Naive thymus-derived CD4-positive, alpha-beta T cell (primary cell): ENCODE measurements around the gene APCS. TPM values are rescaled to one million over a fixed set of nuclear protein-coding genes. Genes with fewer than 3 reads are reported as not detected.

Experiments used
- ATAC-seq: fragments of 150-1000 bp; cut with Tn5 transposase; 2 replicates; pipeline ENCODE4 v1.10.0; 2021; ENCODE audit warnings: mild to moderate bottlenecking, moderate library complexity
- CTCF ChIA-PET: fragments of 350-600 bp; sonication (Branson Sonifier 250); formaldehyde crosslinking; loops from one replicate; lab custom pipeline; 2021; ENCODE audit warnings: antibody characterized with exemption; lab: Charles Lee
- POLR2A ChIA-PET: fragments of 350-600 bp; sonication (Branson Sonifier 250); formaldehyde crosslinking; loops from one replicate; lab custom pipeline; 2021; ENCODE audit warnings: antibody characterized with exemption, inconsistent platforms; lab: Charles Lee
- DNase-seq, 9 donors: peaks; one replicate each; pipeline versions ENCODE4 v3.0.0 to v3.0.0-alpha.2; 2020 to 2022; ENCODE audit warnings: mixed read lengths in 1 of 9
- H3K27ac ChIP-seq: one replicate; pipeline ENCODE4 v1.7.0; 2013; ENCODE audit warnings: mild to moderate bottlenecking, low read depth, low read length, moderate library complexity
- H3K27me3 ChIP-seq, 2 donors: one replicate each; pipeline ENCODE4 v1.7.0; 2013; ENCODE audit warnings: low read length in 2 of 2, mild to moderate bottlenecking in 2 of 2, moderate library complexity in 2 of 2; ENCODE audit not compliant: control insufficient read depth in 2 of 2, insufficient read depth in 2 of 2
- H3K36me3 ChIP-seq, 3 experiments: 1 replicate in 2 of 3; 2 replicates in 1 of 3; pipeline ENCODE4 v1.7.0; 2013; ENCODE audit warnings: low read length in 3 of 3, mild to moderate bottlenecking in 3 of 3, moderate library complexity in 1 of 3; ENCODE audit not compliant: insufficient read depth in 3 of 3, control insufficient read depth in 2 of 3
- H3K4me1 ChIP-seq, 2 donors: one replicate each; pipeline ENCODE4 v1.7.0; 2013; ENCODE audit warnings: low read length in 2 of 2, mild to moderate bottlenecking in 2 of 2, moderate library complexity in 1 of 2; ENCODE audit not compliant: control insufficient read depth in 2 of 2, insufficient read depth in 2 of 2
- H3K4me3 ChIP-seq: 2 replicates; pipeline ENCODE4 v1.7.0; 2013; ENCODE audit warnings: mild to moderate bottlenecking, low read length
- H3K9me3 ChIP-seq, 3 experiments: 1 replicate in 2 of 3; 2 replicates in 1 of 3; pipeline ENCODE4 v1.7.0; 2013; ENCODE audit warnings: low read length in 3 of 3; ENCODE audit not compliant: control insufficient read depth in 2 of 3
- H3K27ac Mint-ChIP-seq, 9 donors: one replicate each; pipeline ENCODE4 v1.8.0; 2020 to 2022; ENCODE audit warnings: mixed read lengths in 9 of 9, mild to moderate bottlenecking in 8 of 9, moderate library complexity in 5 of 9, inconsistent platforms in 2 of 9
- H3K27me3 Mint-ChIP-seq, 5 donors: one replicate each; pipeline ENCODE4 v1.8.0; 2021 to 2022; ENCODE audit warnings: mixed read lengths in 5 of 5, mild to moderate bottlenecking in 1 of 5
- H3K36me3 Mint-ChIP-seq, 5 donors: one replicate each; pipeline ENCODE4 v1.8.0; 2020 to 2022; ENCODE audit warnings: mixed read lengths in 5 of 5, mild to moderate bottlenecking in 3 of 5, inconsistent platforms in 1 of 5
- H3K4me1 Mint-ChIP-seq, 7 donors: one replicate each; pipeline ENCODE4 v1.8.0; 2020 to 2022; ENCODE audit warnings: mixed read lengths in 7 of 7, mild to moderate bottlenecking in 3 of 7, inconsistent platforms in 1 of 7
- H3K4me3 Mint-ChIP-seq, 10 donors: one replicate each; pipeline ENCODE4 v1.8.0; 2020 to 2022; ENCODE audit warnings: mild to moderate bottlenecking in 10 of 10, mixed read lengths in 10 of 10, moderate library complexity in 6 of 10, inconsistent platforms in 2 of 10
- H3K9me3 Mint-ChIP-seq, 11 donors: one replicate each; pipeline ENCODE4 v1.8.0; 2020 to 2022; ENCODE audit warnings: mixed read lengths in 11 of 11, mild to moderate bottlenecking in 4 of 11, inconsistent platforms in 1 of 11, moderate library complexity in 1 of 11
- intact Hi-C, 2 donors: fragments of 100-400 bp; cut with micrococcal nuclease; formaldehyde crosslinking; loops; one replicate each; pipeline ENCODE4 v1.15.1; 2023
- polyA plus RNA-seq, 2 donors: library from polyadenylated mRNA; unstranded; fragments of 300-500 nt; fragmentation: Illumina TruSeq; gene quantifications; one replicate each; pipeline ENCODE4 v1.2.3, GENCODE V29; 2021
- total RNA-seq, 6 experiments: library from RNA in 5 of 6; stranded (reverse) in 5 of 6; gene quantifications; 1 replicate in 5 of 6; 2 replicates in 1 of 6; pipeline ENCODE4 v1.2.3 and lab custom pipeline; 2021 to 2026

The APCS gene
- total and polyA plus RNA-seq, 7 experiments from 2014 or later = not detected

DNA sequence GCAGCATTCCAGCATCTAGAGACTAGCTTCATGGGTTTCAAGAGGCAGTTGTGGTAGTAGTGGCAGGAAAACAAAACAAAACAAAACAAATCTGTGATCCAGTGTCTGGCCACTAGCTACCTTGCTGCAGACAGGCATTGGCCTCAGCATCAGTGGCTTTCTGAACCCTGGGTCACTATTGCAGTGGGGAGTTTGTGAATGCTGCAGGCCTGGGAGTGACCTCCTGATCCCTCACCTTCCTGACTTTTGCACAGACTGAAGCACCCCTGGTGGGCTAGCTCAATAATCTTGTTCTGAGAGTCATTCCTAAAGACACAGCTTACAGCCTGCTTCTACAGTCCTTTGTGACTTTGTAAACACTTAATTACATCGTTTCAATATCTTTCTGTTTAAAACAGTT lies 24.9 kb upstream of the APCS start:
- intact Hi-C loops = no loop called here
- no peaks in the 10 kb centered on the region for H3K36me3 ChIP-seq
- no peaks in the 10 kb centered on the region for H3K4me1 Mint-ChIP-seq
- H3K27ac Mint-ChIP-seq = no peak overlapping the region
- no peaks in the 10 kb centered on the region for H3K9me3 ChIP-seq
- H3K9me3 Mint-ChIP-seq = peaks cover 0 to 7% (median 0%) of the 10 kb centered on the region in 11 donors
- no peak for DNase-seq
- CTCF ChIA-PET = no interaction called here
- H3K27me3 ChIP-seq = no peaks in the 10 kb centered on the region
- H3K27me3 Mint-ChIP-seq = peaks cover 0 to 27% (median 20%) of the 10 kb centered on the region in 5 donors
- H3K4me3 Mint-ChIP-seq = no peak overlapping the region
- no peak for ATAC-seq
- H3K4me1 ChIP-seq = no peaks in the 10 kb centered on the region
- no peak overlapping the region for H3K27ac ChIP-seq
- no peak overlapping the region for H3K4me3 ChIP-seq
- POLR2A ChIA-PET = no interaction called here
- H3K36me3 Mint-ChIP-seq = no peaks in the 10 kb centered on the region

GRCh38 chr1:159577446-159577845 lies 10.2 kb upstream of the APCS start:
- CTCF ChIA-PET = no interaction called here
- no peak for DNase-seq
- Histone ChIP-seq H3K36me3 (no peaks in the 10 kb centered on the region), H3K9me3 (no peaks in the 10 kb centered on the region), H3K4me3 (no peak overlapping the region), H3K27me3 (no peaks in the 10 kb centered on the region), H3K4me1 (no peaks in the 10 kb centered on the region), H3K27ac (no peak overlapping the region)
- Mint-ChIP-seq H3K9me3 (peaks cover 0 to 11% (median 2%) of the 10 kb centered on the region in 11 donors), H3K27me3 (peaks cover 0 to 45% (median 29%) of the 10 kb centered on the region in 5 donors), H3K36me3 (peaks cover 0 to 3% (median 0%) of the 10 kb centered on the region in 5 donors), H3K4me1 (no peaks in the 10 kb centered on the region), H3K27ac (no peak overlapping the region), H3K4me3 (no peak overlapping the region)
- POLR2A ChIA-PET = no interaction called here
- ATAC-seq = no peak
- intact Hi-C loops = no loop called here

DNA sequence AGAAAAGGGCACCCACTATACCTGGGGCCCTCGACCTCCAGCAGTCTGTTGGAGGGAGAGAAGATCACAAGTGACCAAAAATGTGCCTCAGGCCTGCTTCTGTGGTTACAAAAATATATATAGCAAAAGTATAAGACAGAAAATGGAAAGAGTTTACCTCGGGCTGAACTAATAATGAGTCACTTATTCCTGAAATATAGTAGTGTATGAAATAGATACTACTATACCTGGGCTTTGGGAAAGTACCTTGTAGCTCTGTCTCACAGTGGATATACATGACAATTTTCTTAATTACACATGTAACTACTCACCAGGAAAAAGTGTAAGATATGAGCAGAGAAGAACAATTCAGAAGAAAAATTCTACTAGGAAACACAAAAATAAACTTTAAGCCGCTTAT lies 7.3 kb upstream of the APCS start:
- DNase-seq (no peak), ATAC-seq (no peak)
- H3K27ac ChIP-seq = no peak overlapping the region
- H3K9me3 Mint-ChIP-seq = peaks cover 0 to 3% (median 0%) of the 10 kb centered on the region in 11 donors
- peaks cover 0 to 46% (median 36%) of the 10 kb centered on the region in 5 donors for H3K27me3 Mint-ChIP-seq
- H3K4me1 Mint-ChIP-seq = no peaks in the 10 kb centered on the region
- no peaks in the 10 kb centered on the region for H3K36me3 ChIP-seq
- CTCF ChIA-PET = no interaction called here
- H3K4me3 ChIP-seq = no peak overlapping the region
- intact Hi-C loops = no loop called here
- H3K4me3 Mint-ChIP-seq = no peak overlapping the region
- H3K9me3 ChIP-seq = no peaks in the 10 kb centered on the region
- POLR2A ChIA-PET = no interaction called here
- H3K36me3 Mint-ChIP-seq = no peaks in the 10 kb centered on the region
- H3K27me3 ChIP-seq = no peaks in the 10 kb centered on the region
- H3K27ac Mint-ChIP-seq = no peak overlapping the region
- H3K4me1 ChIP-seq = no peaks in the 10 kb centered on the region

DNA sequence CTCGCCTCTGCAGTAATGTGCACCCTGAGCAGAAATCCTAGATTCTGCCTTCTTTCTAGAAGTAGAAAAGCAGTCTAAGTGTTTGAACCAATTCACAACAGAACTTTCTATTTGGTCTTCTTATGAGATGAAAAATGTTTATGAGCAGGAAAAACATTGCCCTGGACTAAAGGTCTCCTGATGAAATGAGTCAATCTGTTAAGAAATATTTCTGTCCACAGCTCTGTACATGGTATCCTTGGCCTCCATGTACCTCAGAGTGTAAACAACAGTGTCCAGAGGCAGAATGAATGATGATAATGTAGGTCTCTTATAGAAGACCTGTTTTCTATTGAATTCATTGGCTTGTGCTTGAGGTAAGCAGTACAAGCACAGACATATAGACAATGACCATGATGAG lies 6.2 kb upstream of the APCS start:
- ATAC-seq = no peak
- CTCF ChIA-PET = no interaction called here
- DNase-seq = no peak

GRCh38 chr1:159584536-159584935 lies 3.1 kb upstream of the APCS start:
- Histone ChIP-seq H3K9me3 (no peaks in the 10 kb centered on the region), H3K27me3 (no peaks in the 10 kb centered on the region), H3K27ac (no peak overlapping the region), H3K36me3 (no peaks in the 10 kb centered on the region), H3K4me3 (no peak overlapping the region), H3K4me1 (no peaks in the 10 kb centered on the region)
- Mint-ChIP-seq H3K36me3 (no peaks in the 10 kb centered on the region), H3K27me3 (peaks cover 0 to 31% (median 30%) of the 10 kb centered on the region in 5 donors), H3K27ac (no peak overlapping the region), H3K9me3 (peaks cover 0 to under 1% (median 0%) of the 10 kb centered on the region in 11 donors), H3K4me3 (no peak overlapping the region), H3K4me1 (no peaks in the 10 kb centered on the region)
- DNase-seq = no peak
- intact Hi-C loops = no loop called here
- POLR2A ChIA-PET = no interaction called here
- no peak for ATAC-seq
- CTCF ChIA-PET = no interaction called here

More for the DNA sequence above, 6.2 kb upstream of the APCS start:
- no peaks in the 10 kb centered on the region for H3K4me1 ChIP-seq
- no peak overlapping the region for H3K4me3 Mint-ChIP-seq
- H3K36me3 ChIP-seq = no peaks in the 10 kb centered on the region
- H3K27me3 Mint-ChIP-seq = peaks cover 0 to 46% (median 30%) of the 10 kb centered on the region in 5 donors
- no peak overlapping the region for H3K27ac ChIP-seq
- no peaks in the 10 kb centered on the region for H3K27me3 ChIP-seq
- H3K36me3 Mint-ChIP-seq = no peaks in the 10 kb centered on the region
- no peak overlapping the region for H3K4me3 ChIP-seq
- intact Hi-C loops = no loop called here
- H3K27ac Mint-ChIP-seq = no peak overlapping the region
- POLR2A ChIA-PET = no interaction called here
- H3K9me3 Mint-ChIP-seq = peaks cover 0 to 3% (median 0%) of the 10 kb centered on the region in 11 donors
- H3K9me3 ChIP-seq = no peaks in the 10 kb centered on the region
- no peaks in the 10 kb centered on the region for H3K4me1 Mint-ChIP-seq

DNA sequence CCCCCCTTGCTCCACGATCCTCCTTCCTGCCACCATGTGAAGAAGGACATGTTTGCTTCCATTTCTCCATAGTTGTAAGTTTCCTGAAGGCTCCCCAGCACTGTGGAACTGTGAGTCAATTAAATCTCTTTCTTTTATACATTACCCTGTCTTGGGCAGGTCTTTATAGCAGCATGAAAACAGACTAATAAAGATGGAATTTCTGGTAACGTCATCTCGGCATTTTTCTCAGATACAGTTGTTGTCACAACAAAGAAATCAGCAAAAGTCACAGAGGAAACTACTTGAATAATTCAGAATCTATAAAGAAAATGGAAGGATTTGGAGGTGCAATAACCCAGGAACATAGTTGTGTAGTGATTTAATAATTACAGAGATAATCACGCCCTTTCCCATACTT lies 4.4 kb downstream of the APCS start:
- H3K27me3 Mint-ChIP-seq = peaks cover 0 to 35% (median 25%) of the 10 kb centered on the region in 5 donors
- Histone ChIP-seq H3K4me3 (no peak overlapping the region), H3K9me3 (no peaks in the 10 kb centered on the region), H3K4me1 (no peaks in the 10 kb centered on the region), H3K27ac (no peak overlapping the region), H3K36me3 (no peaks in the 10 kb centered on the region), H3K27me3 (no peaks in the 10 kb centered on the region)
- no peaks in the 10 kb centered on the region for H3K4me1 Mint-ChIP-seq
- no peak overlapping the region for H3K27ac Mint-ChIP-seq
- no peaks in the 10 kb centered on the region for H3K36me3 Mint-ChIP-seq
- H3K9me3 Mint-ChIP-seq = peaks cover 0 to 8% (median 0%) of the 10 kb centered on the region in 11 donors
- no peak for ATAC-seq
- DNase-seq = no peak
- ChIA-PET CTCF (no interaction called here), POLR2A (no interaction called here)
- intact Hi-C loops = no loop called here
- no peak overlapping the region for H3K4me3 Mint-ChIP-seq

DNA sequence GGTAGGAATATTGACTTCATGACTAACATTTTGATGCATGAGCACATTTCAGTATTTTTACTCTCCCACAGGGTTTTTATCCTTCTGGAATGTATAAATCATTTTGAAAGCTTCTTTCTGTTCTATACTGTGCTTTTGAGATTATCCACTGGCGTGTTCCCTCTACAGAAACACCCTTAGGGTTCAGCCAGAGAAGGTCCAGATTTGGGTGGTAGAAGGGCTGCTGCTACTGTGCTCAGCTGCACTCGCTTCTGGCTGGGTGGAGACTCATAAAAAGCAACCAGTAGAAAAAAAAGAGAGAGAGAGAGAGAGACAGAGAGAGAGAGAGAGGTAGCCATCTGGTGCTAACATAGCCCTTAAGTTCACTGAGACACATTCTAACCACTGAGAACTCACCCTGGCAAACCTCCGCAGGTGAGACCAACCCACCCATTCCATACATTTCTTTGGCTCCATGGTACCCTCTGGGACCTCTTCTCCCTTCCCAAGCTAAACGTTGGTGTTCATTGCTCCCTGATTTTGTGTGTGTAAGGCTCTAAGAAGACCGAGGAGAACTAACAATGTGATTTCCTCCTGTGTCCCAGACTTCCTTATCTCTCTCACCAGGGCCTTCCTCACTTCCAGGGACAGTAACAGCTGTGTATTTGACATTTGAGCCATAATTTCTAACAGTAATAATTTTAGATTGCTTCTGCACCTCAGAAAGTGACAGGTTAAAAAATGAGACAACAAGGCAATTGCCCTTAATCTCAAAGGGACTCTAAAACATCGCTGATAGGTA lies 7.2 kb downstream of the APCS start:
- no peaks in the 10 kb centered on the region for H3K27me3 ChIP-seq
- DNase-seq (no peak), ATAC-seq (no peak)
- Mint-ChIP-seq H3K27me3 (peaks cover 0 to 50% (median 39%) of the 10 kb centered on the region in 5 donors), H3K36me3 (no peaks in the 10 kb centered on the region), H3K9me3 (peaks cover 0 to 9% (median 2%) of the 10 kb centered on the region in 11 donors), H3K4me1 (no peaks in the 10 kb centered on the region), H3K27ac (no peak overlapping the region), H3K4me3 (no peak overlapping the region)
- CTCF ChIA-PET = no interaction called here
- H3K36me3 ChIP-seq = no peaks in the 10 kb centered on the region
- no peaks in the 10 kb centered on the region for H3K4me1 ChIP-seq
- no peak overlapping the region for H3K27ac ChIP-seq
- intact Hi-C loops = no loop called here
- no peaks in the 10 kb centered on the region for H3K9me3 ChIP-seq
- no peak overlapping the region for H3K4me3 ChIP-seq
- POLR2A ChIA-PET = no interaction called here
